Trophoblast cell (in vitro differentiated cells and primary cell): ENCODE measurements around the gene ZNF700. TPM values are rescaled to one million over a fixed set of nuclear protein-coding genes. Genes with fewer than 3 reads are reported as not detected.
"Not testable (repeated sequence)": the region's sequence is repeated elsewhere in the genome, so short reads cannot be mapped to it uniquely, and the experiment has no call there.

Source experiments
- DNase-seq, 2 donors: peaks; one replicate each; pipeline ENCODE4 v3.0.0-alpha.2; 2016
- H2AFZ ChIP-seq: 2 replicates; pipeline ENCODE4 v1.6.1; 2013; ENCODE audit warnings: low read length, moderate library complexity, mild to moderate bottlenecking; ENCODE audit not compliant: insufficient read depth, poor library complexity
- H2AK5ac ChIP-seq: 2 replicates; pipeline ENCODE4 v1.6.1; 2013; ENCODE audit warnings: mild to moderate bottlenecking, low read length
- H2BK120ac ChIP-seq: 2 replicates; pipeline ENCODE4 v1.6.1; 2013; ENCODE audit warnings: low read length, mild to moderate bottlenecking, moderate library complexity; ENCODE audit not compliant: insufficient read depth, poor library complexity
- H2BK12ac ChIP-seq: 2 replicates; pipeline ENCODE4 v1.6.1; 2013; ENCODE audit warnings: mild to moderate bottlenecking, low read length, moderate library complexity
- H2BK5ac ChIP-seq: 2 replicates; pipeline ENCODE4 v1.6.1; 2013; ENCODE audit warnings: low read length, low read depth, moderate library complexity, mild to moderate bottlenecking; ENCODE audit not compliant: poor library complexity
- H3K14ac ChIP-seq: 2 replicates; pipeline ENCODE4 v1.6.1; 2013; ENCODE audit warnings: mild to moderate bottlenecking, low read length
- H3K18ac ChIP-seq: 2 replicates; pipeline ENCODE4 v1.6.1; 2013; ENCODE audit warnings: mild to moderate bottlenecking, low read length
- H3K23ac ChIP-seq: 2 replicates; pipeline ENCODE4 v1.6.1; 2013; ENCODE audit warnings: low read length
- H3K27ac ChIP-seq: 2 replicates; pipeline ENCODE4 v1.5.1; 2013; ENCODE audit warnings: low read depth, mild to moderate bottlenecking, inconsistent platforms, low read length, moderate library complexity
- H3K27me3 ChIP-seq: 2 replicates; pipeline ENCODE4 v1.6.1; 2013; ENCODE audit warnings: inconsistent platforms, mild to moderate bottlenecking, low read length, moderate library complexity; ENCODE audit not compliant: insufficient read depth
- H3K36me3 ChIP-seq, 2 experiments: 1 replicate in 1 of 2; 2 replicates in 1 of 2; pipeline ENCODE4 v1.6.1; 2013; ENCODE audit warnings: low read length in 2 of 2, mild to moderate bottlenecking in 2 of 2, moderate library complexity in 1 of 2; ENCODE audit not compliant: insufficient read depth in 2 of 2, control insufficient read depth in 1 of 2
- H3K4ac ChIP-seq: 2 replicates; pipeline ENCODE4 v1.6.1; 2013; ENCODE audit warnings: low read depth, mild to moderate bottlenecking, low read length, moderate library complexity
- H3K4me1 ChIP-seq, 2 experiments: 1 replicate in 1 of 2; 2 replicates in 1 of 2; pipeline ENCODE4 v1.6.1; 2013; ENCODE audit warnings: low read length in 2 of 2, mild to moderate bottlenecking in 2 of 2, moderate library complexity in 1 of 2; ENCODE audit not compliant: insufficient read depth in 2 of 2, control insufficient read depth in 1 of 2
- H3K4me2 ChIP-seq: 2 replicates; pipeline ENCODE4 v1.6.1; 2013; ENCODE audit warnings: inconsistent platforms, mild to moderate bottlenecking, low read length, moderate library complexity
- H3K4me3 ChIP-seq: 2 replicates; pipeline ENCODE4 v1.5.1; 2013; ENCODE audit warnings: mild to moderate bottlenecking, low read depth, low read length, inconsistent platforms
- H3K79me1 ChIP-seq: one replicate; pipeline ENCODE4 v1.6.1; 2013; ENCODE audit warnings: low read length
- H3K79me2 ChIP-seq: 2 replicates; pipeline ENCODE4 v1.6.1; 2013; ENCODE audit warnings: low read length, mild to moderate bottlenecking; ENCODE audit not compliant: control insufficient read depth, insufficient read depth, poor library complexity
- H3K9ac ChIP-seq: 2 replicates; pipeline ENCODE4 v1.6.1; 2013; ENCODE audit warnings: mild to moderate bottlenecking, low read length
- H3K9me3 ChIP-seq: 2 replicates; pipeline ENCODE4 v1.6.1; 2013; ENCODE audit warnings: low read depth, mild to moderate bottlenecking, control low read depth, inconsistent platforms, low read length; ENCODE audit not compliant: insufficient read depth
- H4K12ac ChIP-seq: 2 replicates; pipeline ENCODE4 v1.6.1; 2013; ENCODE audit warnings: low read depth, mild to moderate bottlenecking, low read length, moderate library complexity
- H4K8ac ChIP-seq: 2 replicates; pipeline ENCODE4 v1.6.1; 2013; ENCODE audit warnings: low read depth, mild to moderate bottlenecking, low read length, moderate library complexity
- H4K91ac ChIP-seq: one replicate; pipeline ENCODE4 v1.6.1; 2013; ENCODE audit warnings: low read depth, mild to moderate bottlenecking, low read length, moderate library complexity
- WGBS: extraction: QIAGEN DNeasy Blood & Tissue Kit; methylation state at CpG from one replicate; pipeline ENCODE4 v1.1.7; 2013; ENCODE audit warnings: missing lambda C conversion rate; ENCODE audit not compliant: insufficient read length, insufficient coverage; ENCODE audit errors: extremely low coverage; 5-methylcytosine and 5-hydroxymethylcytosine counted together
- polyA plus RNA-seq: library from polyadenylated mRNA; stranded (reverse); fragments of 200-250 nt; gene quantifications from 2 replicates; pipeline ENCODE4 v1.2.3, GENCODE V29; 2013

Gene ZNF700
- polyA plus RNA-seq: 4.1 and 4.2 TPM in 2 replicates

DNA sequence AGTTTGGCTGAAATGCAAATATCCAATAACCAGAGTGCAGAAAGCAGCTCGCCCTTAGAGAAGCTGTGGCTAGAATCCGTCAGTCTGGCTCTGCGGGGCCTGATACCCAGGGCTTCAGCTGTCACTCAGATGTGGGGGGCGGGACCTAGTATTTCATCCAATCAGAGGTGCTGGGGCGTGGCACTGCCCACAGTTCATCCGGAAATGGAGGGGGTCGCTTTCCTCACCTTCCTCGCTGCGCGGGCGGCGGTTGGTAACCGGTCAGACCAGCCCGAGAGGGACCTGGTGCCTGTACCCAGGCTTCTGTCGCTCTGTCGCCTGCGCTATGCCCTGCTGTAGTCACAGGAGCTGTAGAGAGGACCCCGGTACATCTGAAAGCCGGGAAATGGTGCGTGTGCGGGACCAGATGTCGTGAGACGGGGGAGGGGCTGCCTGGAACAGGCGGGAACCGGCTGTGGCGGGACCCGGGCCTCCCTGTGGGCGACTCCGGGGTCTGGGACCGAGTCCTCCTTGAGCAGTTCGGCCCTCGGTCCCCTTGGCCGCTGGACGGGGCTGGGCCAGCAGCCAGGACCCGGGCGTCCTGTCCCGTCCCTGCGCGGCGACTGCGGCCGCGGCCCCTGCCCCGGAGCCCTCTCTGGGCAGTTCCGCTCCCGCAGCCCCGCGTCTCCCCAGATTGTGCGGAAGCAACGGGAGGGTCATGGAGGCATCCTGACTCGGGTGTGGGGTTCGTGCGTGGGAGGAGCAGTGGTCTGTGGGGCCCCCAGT, at the start of gene ZNF700:
Gene ZNF700, plus strand, starts transcription at position 222 of the 765 bp plus-strand sequence. Its CDS starts 104 bp downstream, at position 326.
- no peaks in the 10 kb centered on the region for H3K9me3 ChIP-seq
- peak within 1 kb of the TSS; percentile 85 for H4K8ac ChIP-seq
- peak within 1 kb of the TSS; percentile 88 for H4K91ac ChIP-seq
- H3K27me3 ChIP-seq: no peaks in the 10 kb centered on the region
- no CpG with 5 or more reads among the region's 53 CpGs for WGBS
- H3K79me1 ChIP-seq: peaks cover 6% of the 10 kb centered on the region
- H3K4me2 ChIP-seq: peak within 1 kb of the TSS; percentile 100
- H2AFZ ChIP-seq: peak within 1 kb of the TSS; percentile 57
- peak within 1 kb of the TSS; percentile 91 for H3K9ac ChIP-seq
- peak within 1 kb of the TSS; percentile 76 for H4K12ac ChIP-seq
- peak within 1 kb of the TSS; percentile 65 for H2BK120ac ChIP-seq
- no peak within 1 kb of the TSS for H3K23ac ChIP-seq
- peaks cover 5% of the 10 kb centered on the region for H3K79me2 ChIP-seq
- H3K14ac ChIP-seq: peak within 1 kb of the TSS; percentile 82
- peaks cover 0 to 7% of the 10 kb centered on the region in 2 experiments for H3K4me1 ChIP-seq
- no peak within 1 kb of the TSS for H2BK12ac ChIP-seq
- H3K36me3 ChIP-seq: peaks cover 0 to 4% of the 10 kb centered on the region in 2 experiments
- H2AK5ac ChIP-seq: no peak within 1 kb of the TSS
- peak within 1 kb of the TSS; percentile 82 for H3K27ac ChIP-seq
- DNase-seq: peak; percentile 97 to 98
- peak within 1 kb of the TSS; percentile 85 for H3K4me3 ChIP-seq
- H3K4ac ChIP-seq: peak within 1 kb of the TSS; percentile 55
- H2BK5ac ChIP-seq: peak within 1 kb of the TSS; percentile 62
- peak within 1 kb of the TSS; percentile 82 for H3K18ac ChIP-seq

DNA sequence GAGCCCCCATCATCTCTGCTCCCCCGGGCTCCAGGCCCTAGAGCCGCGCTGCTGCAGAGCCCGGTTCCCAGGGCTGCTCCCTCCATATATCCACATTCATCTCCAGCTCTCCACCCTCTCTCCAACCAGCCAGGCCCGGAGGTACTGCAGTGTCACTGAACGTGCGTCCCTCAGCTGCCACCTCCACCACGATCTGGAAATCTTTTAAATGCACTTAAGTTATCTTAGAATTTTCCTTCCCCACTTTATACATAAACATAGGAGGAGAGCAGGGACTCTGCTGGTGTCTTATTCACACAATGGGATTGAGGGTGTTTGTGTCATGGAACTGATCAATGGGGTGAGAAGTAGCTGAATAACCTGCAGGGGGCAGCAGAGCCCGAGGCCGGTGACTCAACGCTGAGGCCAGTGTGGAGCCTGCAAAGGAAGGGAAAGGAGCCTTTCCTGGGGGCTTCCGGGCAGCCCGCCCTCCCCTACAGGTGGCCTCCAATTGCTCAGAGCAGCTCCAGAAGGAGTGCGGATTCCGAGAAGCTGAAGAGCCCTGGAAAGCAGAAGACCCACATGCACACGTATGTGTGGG, 45.1 kb upstream of the ZNF700 start:
- H3K27ac ChIP-seq, H2BK5ac ChIP-seq, H3K4me2 ChIP-seq, H2AFZ ChIP-seq, H3K79me1 ChIP-seq, H2BK12ac ChIP-seq, H3K18ac ChIP-seq, H3K27me3 ChIP-seq, H3K4ac ChIP-seq, H2AK5ac ChIP-seq, H4K8ac ChIP-seq, H2BK120ac ChIP-seq, H4K12ac ChIP-seq, H3K14ac ChIP-seq, H3K23ac ChIP-seq, H3K9ac ChIP-seq, H3K4me3 ChIP-seq, H3K4me1 ChIP-seq, H3K79me2 ChIP-seq, H4K91ac ChIP-seq, H3K36me3 ChIP-seq: not testable (repeated sequence)
- peak; percentile 29 to 58 for DNase-seq
- no CpG with 5 or more reads among the region's 16 CpGs for WGBS
- peaks cover 10% of the 10 kb centered on the region for H3K9me3 ChIP-seq

DNA sequence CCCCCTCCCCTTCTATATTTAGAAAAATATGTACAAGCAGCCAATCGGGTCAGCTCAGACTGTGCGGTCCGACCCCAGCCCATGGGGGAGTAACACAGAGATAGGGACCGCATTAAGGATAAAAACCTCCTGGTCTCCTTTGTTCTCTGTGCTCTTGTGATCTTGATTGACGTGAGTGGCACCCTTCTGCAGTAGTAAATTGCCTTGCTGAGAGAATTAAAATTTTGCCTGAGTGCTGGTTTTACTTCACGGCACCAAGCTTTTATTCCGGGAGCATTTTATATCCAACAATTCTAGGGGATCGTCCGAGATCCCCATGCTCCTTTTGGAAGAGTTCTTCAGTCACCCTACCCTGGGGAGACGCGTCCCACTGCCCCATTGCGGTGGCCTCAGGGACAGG, 44.3 kb upstream of the ZNF700 start:
- Histone ChIP-seq H4K12ac (no peak overlapping the region), H3K9ac (no peak overlapping the region), H3K36me3 (no peaks in the 10 kb centered on the region), H3K4me3 (no peak overlapping the region), H2BK5ac (no peak overlapping the region), H3K14ac (no peak overlapping the region), H3K4me2 (no peak overlapping the region), H4K91ac (no peak overlapping the region), H3K79me1 (no peaks in the 10 kb centered on the region), H2BK12ac (no peak overlapping the region), H3K18ac (no peak overlapping the region), H3K27ac (no peak overlapping the region), H2AK5ac (no peak overlapping the region), H2BK120ac (no peak overlapping the region), H3K79me2 (no peaks in the 10 kb centered on the region), H3K23ac (no peak overlapping the region), H3K4me1 (no peaks in the 10 kb centered on the region), H3K27me3 (no peaks in the 10 kb centered on the region), H2AFZ (no peak overlapping the region), H3K9me3 (peaks cover 10% of the 10 kb centered on the region), H3K4ac (no peak overlapping the region), H4K8ac (no peak overlapping the region)
- no peak for DNase-seq
- no CpG with 5 or more reads among the region's 12 CpGs for WGBS

DNA sequence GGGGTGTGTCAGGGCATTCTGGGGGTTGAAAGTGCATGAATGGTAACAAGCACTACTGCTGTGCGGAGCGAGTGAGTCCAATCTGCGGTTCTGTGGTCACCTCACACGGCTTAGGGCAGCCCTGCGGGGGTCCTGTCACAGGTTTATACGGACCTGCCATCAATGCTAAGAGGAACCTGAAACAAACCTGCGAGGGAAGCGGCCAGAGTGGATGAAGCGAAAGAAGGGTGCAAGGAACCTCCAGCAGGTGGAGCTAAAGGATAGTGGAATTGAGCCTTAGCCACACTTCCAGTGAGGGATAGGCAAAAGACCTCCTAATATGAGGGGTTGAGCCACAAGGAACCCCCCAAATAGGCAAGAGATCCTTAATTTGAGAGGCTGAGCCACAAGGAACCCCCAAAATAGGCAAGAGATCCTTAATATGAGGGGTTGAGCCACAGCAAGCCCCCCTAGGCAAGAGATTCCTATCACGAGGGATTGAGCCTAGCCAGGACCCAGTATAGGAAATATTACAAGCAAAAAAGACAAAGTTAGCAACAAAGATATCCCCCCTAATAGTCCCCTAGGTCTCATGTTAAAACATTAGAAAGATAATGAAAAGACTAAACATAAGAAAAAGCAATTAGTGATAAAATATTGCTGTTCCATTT, 43.6 kb upstream of the ZNF700 start:
- no peak overlapping the region for H2BK120ac ChIP-seq
- no peak overlapping the region for H3K18ac ChIP-seq
- H3K4ac ChIP-seq: no peak overlapping the region
- no peak overlapping the region for H2AFZ ChIP-seq
- no peak overlapping the region for H3K14ac ChIP-seq
- no peak overlapping the region for H4K8ac ChIP-seq
- H4K12ac ChIP-seq: no peak overlapping the region
- H4K91ac ChIP-seq: no peak overlapping the region
- no peak overlapping the region for H3K4me3 ChIP-seq
- DNase-seq: peak; percentile 60 to 81
- H3K9me3 ChIP-seq: peaks cover 10% of the 10 kb centered on the region
- H2BK12ac ChIP-seq: no peak overlapping the region
- no peak overlapping the region for H3K23ac ChIP-seq
- H3K27ac ChIP-seq: no peak overlapping the region
- H3K4me1 ChIP-seq: no peaks in the 10 kb centered on the region
- H3K4me2 ChIP-seq: no peak overlapping the region
- no peak overlapping the region for H2BK5ac ChIP-seq
- H2AK5ac ChIP-seq: no peak overlapping the region
- H3K27me3 ChIP-seq: no peaks in the 10 kb centered on the region
- H3K9ac ChIP-seq: no peak overlapping the region
- no peaks in the 10 kb centered on the region for H3K79me1 ChIP-seq
- H3K36me3 ChIP-seq: no peaks in the 10 kb centered on the region
- no CpG with 5 or more reads among the region's 10 CpGs for WGBS
- no peaks in the 10 kb centered on the region for H3K79me2 ChIP-seq
